ENCODE results near the gene WWC2.

- TF ChIP-seq EZH2 (IDR thresholded peaks at IDR 0.05; ENCODE audit: borderline replicate concordance, low read depth, low read length, severe bottlenecking) (no peak), CTCF (IDR thresholded peaks at IDR 0.05; ENCODE audit: extremely low read depth in 1 of 2, insufficient read depth in 1 of 2, low read depth in 1 of 2, low read length in 2 of 2) (no peak), MYC (IDR thresholded peaks at IDR 0.05; ENCODE audit: low read depth, low read length) (no peak), GATA2 (IDR thresholded peaks at IDR 0.05; ENCODE audit: insufficient read depth, insufficient read length, low read depth, low read length) (no peak), POLR2AphosphoS5 (IDR thresholded peaks at IDR 0.05; ENCODE audit: insufficient read depth, low read depth, low read length) (no peak), MAX (IDR thresholded peaks at IDR 0.05; ENCODE audit: insufficient read depth, insufficient read length) (no peak), POLR2A (IDR thresholded peaks at IDR 0.05; ENCODE audit: low read depth, low read length) (no peak)
These were observed 103.5 kb downstream of the WWC2 start for GRCh38 chr4:183202523-183202922.

All from endothelial cell of umbilical vein (primary cell).